ENCODE data around the gene GATD1.

GATD1 gene

DNA sequence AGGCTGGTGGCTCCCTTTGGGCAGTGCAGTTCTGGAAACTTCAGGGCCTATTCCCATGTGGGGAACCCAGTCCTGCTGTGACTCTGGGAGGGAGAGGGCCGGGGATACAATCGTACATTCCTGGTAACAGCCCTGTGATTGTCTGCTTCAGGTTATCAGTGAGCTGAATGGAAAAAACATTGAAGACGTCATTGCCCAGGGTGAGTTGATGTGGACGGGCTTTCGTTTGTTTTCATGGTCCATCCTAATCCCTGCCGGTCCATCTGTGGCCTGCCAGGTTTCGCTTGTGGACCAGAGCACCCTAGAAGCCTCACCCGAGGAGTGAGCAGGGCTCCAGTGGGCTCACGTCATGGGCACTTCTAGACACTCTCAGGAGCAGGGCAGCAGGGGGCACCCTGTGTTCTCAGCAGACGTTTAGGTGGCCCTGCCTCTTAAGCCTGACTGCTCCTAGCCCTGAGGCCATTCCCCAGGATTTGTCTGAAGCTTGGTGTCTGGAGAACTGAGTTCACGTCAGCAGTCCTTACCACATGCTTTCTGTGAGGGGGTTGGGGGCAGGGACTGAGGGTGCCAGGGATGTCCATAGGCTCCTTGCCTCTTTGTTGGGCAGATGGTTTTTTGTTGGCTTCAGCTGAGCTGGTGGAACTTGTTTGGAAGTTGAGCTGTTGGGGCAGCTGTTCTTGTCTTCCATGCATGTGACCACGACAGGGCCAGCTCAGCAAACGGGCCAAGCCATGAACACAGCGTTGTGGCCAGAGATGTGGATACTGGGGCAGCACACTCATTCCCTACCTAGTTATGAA, 34.4 kb upstream of the GATD1 start:
- no peak for DNase-seq

DNA sequence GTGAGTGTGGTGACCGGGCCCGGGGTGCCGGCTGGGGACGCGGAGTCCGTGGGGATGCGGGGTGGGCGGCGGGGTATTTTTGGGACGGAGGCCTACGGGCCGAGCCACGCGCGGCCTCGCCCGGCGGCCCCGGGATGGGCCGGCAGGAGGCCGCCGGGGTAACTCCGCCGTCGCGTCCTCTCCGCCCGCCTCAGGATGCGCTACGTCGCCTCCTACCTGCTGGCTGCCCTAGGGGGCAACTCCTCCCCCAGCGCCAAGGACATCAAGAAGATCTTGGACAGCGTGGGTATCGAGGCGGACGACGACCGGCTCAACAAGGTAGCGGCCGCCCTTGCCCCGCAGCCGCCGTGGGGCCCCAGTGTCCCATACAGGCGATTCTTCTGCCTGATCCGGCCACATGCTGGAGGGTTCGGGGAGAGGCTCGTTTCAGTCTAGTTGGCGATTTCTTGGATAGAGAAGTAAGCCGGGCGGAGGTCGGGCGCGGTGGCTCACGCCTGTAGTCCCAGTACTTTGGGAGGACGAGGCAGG, 32.8 kb upstream of the GATD1 start:
- no peak for DNase-seq

DNA sequence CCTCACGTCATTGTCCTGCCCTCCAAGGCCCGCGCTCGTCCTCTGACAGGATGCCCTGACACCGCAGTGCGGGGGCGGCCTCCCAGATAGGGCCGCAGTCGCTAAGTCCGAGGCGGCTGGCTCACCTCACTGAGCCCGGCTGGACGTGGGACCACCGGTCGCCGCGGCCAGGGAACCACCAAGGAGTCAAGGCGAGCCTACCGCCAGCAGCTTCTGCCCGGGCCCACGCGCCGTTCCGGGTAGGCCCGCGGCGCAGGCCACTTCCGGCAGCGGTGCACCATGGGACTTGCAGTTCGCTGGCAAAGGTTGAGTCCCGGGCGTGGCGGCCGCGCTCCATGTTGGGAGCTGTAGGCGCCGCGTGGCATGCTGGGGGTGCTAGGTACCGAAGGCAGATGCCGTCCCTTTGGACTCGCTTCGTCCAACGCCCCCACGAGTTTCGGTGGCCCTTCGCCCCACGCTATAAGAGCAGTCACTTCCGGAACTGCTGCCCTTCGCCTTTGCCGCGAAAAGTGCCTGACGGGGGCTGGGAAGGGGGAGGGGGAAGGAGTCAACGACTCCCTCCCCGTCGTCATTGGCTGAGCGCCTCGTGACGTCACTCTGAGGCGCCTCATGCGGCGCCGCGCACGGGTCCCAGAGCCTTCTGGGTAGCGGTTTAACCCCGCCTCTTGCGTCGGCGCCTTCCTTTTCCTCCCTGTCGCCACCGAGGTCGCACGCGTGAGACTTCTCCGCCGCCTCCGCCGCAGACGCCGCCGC, 32.2 kb upstream of the GATD1 start, which contains the start of gene RPLP2:
Gene RPLP2 (plus strand): TSS at position 681 of the 753 bp plus-strand sequence. CDS start 268 bp downstream, outside the sequence.
- peak; percentile 98 for DNase-seq

DNA sequence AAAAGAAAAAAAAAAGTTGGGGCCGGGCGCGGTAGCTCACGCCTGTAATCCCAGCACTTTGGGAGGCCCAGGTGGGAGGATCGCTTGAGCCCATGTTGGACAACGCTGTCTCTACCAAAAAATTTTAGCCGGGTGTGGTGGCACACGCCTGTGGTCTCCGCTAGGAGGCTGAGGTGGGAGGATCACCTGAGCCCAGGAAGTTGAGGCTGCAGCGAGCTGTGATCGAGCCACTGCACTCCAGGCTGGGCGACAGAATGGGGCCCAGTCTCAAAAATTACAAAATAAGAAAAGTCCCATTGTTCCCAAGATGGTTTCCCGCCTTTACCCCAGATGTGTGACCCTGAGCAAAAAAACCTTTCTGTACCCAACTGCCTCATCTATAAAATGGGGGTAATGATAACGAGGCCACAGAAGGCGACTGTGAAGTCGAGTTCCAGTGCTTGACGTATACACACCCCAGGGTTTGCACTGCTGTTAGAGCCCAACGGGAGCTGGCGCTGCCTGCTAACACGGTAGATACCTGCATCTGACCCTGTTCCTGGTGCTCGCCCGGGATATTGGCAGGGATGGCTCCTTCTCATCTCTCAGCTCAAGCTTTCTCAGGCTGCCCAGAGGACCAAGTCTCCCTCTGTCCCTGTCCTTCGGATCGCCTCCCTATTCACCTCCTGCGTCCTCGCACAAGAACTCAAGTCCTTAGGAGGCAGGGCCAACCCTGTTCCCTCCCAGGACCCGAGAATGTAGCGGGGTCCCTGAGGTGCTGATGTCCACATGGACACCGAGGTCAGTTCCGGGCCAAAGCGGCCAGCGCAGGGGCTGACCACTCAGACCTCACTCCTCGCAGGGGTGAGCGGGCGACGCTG, 31.4 kb upstream of the GATD1 start:
- DNase-seq, result no peak

DNA sequence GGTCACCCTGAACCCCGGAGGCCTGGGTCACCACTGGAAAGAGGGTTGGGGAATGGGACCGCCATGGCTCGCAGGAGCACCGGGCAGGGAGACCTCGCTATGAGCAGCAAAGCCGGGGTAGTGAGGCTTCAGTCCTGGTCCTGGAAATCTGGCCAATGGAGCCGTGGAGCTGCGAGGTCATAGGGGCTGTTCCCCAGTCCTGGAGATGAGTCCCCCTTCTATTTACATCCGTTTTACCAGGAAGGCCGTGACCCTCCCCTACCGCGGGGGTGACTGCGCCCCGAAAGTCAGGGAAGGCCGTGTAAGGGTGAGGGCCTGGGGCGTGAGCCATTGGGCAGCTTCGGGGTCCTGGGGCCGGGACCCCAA, 27.3 kb upstream of the GATD1 start:
- DNase-seq, result no peak

DNA sequence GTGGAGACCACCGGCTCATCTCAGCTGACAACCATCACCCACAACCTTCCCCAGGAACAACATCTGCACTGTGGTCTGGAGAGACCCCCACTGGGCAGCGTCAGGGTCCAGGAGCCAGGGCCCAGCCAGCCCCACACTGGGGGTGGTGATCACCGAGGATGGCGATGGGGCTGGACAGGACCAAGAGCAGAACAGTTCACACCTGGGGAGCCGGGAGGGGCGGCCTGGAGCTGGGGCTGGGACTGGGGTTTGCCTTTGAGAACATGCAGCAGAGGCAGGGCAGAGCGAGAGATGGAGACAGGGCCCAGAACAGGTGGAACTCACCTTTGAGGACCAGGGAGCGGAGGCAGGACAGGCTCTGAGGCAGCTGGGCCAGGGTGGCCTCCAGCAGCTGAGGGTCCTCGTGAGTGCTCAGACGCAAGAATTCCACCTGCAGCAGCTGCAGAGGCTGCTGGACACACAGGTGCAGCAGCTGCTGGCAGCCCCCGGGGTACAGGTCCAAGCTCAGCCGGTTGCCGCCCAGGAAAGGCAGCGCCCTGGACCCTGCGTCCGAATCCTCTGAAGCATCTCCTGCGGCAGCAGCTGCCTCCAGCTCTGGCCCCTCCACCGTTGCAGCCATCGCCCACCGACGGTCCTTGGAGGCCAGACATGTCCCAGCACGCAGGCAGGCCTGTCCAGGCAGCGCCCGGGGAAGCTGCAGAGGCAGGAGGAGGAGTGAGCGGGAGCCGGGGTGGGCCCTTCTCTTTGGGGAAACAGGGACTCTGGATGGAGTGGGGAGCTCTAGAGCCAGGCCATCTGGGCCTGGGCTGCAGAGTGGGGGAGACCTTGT, 26.7 kb upstream of the GATD1 start:
- no peak for DNase-seq

DNA sequence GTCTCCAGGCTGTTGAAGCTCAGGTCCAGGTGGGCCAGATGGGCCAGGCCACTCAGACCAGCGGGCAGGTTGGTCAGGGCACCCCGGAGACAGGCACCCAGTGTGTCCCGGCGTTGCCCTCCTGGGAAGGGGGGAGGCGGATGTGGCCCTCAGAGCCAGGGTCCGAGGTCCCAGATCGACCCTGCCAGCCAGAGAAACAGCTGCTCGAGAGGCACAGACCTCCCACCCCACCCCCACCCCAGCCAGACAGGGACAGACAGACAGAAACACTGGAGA, 26.1 kb upstream of the GATD1 start:
- no peak for DNase-seq

DNA sequence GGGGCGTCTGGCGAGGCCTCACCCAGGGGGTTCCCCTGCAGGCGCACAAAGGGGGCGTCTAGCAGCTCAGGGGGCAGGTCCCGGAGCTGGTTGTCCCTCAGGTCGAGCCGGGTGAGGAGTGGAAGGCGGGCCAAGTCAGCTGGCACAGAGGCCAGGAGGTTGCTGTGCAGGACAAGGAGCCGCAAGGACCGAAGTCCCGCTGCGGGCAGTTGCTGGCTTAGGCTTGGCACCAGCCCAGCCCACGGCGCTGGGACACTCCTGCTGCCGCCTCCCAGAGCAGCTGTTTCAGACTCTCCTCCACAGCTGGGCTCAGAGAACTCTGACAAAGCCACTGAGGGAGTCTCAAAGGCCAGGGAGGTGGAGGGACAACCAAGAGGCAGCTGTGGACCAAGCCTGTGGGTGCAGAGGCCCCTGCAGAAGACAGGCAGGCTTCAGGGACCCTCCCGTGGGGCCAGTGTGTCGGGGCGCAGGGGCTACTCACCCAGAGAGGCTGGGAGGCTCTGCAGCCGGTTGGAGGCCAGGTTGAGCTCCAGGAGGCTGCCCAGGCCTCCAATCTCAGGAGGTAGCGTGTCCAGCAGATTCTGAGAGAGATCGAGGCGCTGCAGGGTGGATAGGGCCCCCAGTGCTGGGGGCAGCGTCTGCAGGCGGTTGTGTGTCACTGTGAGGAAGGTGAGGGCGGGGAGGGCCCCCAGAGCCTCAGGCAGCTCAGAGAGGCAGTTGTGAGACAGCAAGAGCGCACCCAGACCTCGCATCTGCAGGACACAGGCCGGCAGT, 25.6 kb upstream of the GATD1 start:
- DNase-seq, result no peak

DNA sequence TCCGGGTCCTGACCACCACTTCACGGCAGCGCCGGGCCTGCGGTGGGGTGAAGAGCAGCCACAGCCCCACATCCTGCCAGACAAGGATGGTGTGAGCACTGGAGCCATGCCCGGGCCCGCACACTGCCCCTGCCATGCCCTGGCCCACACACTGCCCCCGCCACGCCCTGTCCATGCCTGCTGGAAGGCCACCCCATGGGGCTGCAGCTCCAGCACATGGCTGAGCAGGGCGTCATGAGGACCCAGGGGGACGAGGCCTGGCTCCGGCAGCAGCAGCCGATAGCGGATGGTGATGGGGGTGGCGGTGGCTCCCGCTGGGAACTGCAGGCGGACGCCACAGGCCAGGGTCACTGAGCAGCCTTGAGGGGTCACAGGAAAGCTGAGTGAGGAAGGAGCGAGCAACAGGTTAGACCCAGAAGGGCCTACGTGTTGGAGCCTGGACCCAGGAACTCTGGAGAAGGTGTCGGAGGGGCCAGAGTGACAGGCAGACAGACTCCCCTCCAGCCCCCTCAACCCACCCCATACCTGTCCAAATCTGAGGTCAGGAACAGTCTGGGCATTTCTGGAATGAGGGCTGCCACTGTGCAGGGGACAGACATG, 24.8 kb upstream of the GATD1 start:
- DNase-seq, result no peak

DNA sequence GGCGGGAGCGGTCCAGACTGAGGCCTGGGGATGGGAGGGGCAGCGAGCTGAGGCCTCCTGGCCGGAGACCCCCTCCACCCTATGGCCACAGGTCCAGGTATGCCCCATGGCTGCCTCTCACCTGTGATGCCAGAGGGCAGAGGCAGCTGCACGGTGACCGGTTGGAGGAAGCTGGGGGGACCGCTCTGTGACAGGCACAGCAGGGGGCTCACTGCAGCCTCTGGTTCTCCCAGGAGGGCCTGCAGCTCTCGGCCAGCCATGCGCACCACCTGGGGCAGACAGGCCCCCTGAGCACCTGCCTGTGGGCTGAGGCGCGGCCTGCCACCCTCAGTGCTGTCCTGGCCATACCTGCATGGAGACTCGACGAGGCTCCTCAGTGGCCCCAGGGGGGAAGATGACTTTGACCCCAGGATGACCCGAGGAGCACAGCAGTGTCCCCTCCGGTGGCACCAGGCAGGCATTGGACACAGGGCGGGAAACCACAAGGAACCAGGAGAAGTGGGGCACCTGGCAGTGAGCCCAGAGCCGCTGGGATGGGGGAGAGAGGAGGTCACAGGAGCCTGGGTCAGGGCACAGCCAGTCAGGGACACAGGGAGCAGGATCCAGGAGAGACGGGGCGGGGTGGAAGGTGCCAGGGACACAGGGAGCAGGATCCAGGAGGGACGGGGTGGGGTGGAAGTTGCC, 24.0 kb upstream of the GATD1 start:
- DNase-seq, result no peak

DNA sequence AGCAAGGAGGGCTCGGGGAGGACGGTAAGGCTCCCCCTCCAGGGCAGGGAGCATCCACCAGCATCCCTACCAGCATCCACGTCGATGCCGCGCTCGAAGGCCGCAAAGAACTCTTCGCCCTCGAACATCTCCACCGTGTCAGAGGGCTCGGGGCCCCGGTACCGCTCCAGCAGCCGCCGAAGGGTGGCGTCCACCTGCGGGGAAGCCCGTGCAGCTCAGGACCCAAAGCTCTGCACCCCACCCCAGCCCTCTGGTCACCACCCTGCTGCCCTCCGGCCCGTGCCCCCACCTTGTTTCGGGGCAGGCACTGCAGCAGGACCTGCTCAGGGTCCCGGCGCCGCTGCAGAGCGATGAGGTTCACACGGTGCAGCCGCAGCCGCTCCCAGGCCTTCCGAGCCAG, 23.2 kb upstream of the GATD1 start:
- DNase-seq, result no peak

DNA sequence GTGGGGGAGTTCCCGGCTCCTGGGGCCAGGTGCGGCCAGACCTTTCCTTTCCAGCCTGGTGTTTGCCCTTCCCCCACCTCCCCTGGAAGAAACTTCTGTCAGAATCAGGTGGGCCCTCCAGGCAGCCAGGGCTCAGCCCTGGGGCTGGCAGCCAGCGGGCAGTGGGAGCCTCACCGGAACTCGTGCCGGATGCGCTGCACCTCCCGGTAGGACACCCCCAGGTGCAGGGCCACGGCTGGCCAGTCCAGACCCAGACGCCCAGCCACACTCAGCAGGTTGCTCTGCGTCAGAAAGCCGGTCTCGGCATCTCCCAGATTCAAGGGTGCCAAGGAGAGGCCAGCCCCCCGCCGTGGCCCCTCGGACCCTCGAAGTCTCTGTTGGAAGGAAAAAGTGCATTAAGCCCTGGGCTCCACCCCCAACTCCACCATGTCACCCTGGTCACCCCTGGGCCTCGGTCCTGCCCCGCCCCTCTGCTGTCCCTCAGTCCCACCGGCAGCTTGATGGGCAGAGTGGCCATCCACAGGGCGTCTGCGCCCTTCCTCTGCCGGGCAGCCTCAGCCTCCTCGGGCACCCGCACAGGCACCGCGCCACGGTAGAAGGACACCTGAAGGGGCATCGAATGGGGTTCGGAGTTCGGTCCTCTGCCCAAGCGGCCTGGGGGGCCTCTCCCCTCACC, 22.5 kb upstream of the GATD1 start:
- no peak for DNase-seq

DNA sequence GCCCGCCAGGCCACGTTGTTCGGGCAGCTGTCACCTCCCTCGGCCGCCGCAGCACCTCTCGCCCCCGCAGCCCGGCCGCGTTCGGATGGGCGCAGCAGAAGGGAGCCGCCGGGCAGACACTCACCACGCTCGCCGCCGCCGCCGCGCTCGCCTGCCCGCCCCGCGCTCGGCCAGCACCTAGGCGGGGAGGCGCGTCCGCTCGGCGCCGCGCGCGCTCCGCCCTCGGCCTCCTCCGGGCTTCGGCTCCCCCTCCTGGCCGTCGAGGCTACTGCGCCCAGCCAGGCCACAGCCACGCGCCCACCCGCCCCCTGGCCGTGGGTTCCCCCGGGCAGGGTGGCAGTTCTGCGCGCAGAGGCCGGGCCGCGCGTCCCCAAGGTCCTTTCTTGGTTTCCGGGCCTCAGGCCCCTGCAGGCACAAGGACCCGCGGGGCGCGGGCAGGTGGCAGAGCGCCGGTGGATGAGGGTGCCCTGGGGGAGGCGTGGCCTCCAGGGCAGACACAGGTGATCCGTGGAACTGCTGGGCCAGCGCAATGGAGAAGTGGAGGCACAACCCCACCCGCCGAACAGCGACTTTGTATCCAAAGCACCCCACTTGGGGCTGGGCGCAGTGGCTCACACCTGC, 20.9 kb upstream of the GATD1 start, which contains the start of gene SLC25A22:
Gene SLC25A22 (minus strand): TSS at position 189 of the 621 bp plus-strand sequence. CDS start 3,275 bp downstream, outside the sequence.
- peak; percentile 87 for DNase-seq

DNA sequence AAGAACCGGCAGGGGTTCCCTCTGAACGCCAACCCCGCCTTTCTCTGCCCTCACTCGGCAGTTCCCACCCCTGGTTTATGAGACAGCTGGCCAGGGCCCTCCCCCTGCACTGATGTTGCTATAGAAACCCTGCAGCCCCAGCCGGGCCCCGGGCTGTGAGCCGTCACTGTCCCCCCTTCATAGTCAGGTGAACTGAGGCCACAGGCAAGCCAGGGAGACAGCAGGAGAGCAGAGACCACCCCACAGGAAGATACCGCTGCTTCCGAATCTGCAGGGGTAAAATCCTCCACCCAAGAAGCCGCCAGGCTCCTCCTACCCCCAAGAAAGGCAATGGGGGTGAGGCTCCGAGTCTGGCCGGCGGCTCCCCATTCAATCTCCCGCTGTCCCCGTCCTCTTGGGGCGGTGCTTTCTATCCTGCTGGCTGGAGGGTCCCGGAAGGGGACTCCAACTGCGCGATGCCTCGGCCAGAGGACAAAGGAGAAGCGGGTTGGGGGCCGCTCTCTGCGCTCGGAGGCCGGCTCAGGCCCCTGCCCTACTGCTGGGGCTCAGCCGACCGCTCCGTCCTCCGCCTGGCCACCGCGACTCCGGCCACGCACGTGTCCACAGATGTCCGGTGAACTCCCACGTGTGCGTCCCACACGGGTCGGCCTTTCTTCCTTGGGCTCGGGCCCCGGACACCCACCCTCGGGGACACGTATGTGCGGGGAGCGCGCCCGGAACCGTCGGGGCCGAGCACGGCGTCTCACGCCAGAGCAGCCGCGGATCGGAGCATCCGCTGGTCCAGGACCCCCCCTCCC, 20.2 kb upstream of the GATD1 start:
- peak; percentile 92 for DNase-seq

DNA sequence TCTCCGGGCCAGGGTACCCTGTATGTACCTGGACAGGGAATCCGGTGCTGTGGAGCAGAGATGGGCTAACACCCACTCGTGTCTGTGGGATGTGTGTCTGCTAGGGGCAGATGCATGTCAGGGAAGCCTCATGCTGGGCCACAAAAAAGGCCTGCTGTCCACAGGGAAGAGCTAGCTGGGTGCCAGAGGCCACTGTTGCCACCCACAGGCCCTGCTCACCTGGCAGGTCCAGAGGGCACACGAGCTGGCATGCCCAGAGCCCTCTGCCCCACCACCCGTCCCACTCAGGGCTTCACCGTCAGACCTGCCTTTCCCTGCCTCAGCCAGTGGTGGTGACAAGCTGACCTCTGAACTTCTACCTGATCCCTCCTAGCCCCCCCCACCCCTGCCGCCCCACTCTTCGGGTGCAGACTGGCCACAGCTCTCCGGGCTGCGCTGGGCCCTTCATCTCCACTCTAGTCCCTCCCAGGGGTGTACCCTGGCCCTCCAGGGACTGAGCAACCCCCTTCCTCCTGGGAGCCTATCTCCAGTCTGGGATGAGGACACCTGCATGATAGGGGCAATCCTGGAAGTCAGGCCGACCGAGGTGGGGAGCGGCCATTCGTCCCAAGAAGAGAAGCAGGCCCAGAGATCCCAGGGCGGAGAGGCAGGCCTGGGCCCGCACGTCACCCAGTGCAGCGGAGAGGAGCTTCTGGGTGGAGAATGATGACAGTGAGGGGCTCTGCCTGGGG, 19.4 kb upstream of the GATD1 start:
- no peak for DNase-seq

DNA sequence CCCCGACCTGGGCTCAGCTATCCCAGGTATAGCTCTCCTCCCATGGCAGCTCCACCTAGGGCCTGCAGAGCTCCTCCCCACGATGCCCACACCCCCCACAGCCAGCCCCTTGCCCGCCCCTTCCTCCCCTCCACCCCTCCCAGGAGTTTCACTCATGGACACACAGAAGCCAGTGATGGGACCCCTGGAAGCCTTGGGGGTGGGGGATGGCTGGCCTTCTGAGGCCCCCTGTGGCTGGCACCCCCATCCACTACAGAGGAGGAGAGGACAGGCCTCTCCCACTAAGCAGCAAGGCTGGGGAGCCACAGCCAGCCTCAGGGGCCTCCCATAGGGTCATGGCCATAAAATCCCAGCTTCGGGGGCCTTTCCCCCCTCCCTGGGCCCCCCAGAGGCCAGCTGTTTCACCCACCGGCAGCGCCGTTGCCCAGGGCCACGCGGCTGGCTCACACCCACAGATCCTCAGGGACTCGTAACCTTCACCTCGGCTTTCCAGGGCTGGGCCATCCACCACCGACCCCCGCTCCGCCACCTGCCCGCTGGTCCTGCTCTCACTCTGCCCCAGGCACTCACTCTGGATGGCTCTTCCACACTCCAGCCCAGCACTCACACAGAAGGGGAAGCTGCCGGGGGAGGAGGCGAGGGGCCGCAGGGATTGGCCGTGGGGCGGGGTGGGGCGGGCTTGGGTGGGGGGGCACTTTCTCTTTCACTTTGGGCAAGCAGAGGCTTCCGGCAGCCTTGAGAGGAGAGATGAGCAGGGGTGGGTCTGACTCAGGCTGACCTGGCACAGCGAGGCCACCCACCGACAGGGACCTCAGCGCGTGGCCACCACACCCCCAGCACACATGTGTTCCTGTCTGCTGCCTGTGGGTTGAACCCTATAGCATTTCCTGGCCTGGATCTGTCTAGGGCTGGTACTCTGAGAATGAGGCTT, 18.6 kb upstream of the GATD1 start:
- DNase-seq, result peak; percentile 90

All from left hindlimb (tissue), 1 donor.